Measurements from ENCODE around the gene TBC1D8. TPM values are rescaled to one million over a fixed set of nuclear protein-coding genes. Genes with fewer than 3 reads are reported as not detected.

TBC1D8 gene
- total RNA-seq, 1 experiment from 2014 or later, result 48.1 TPM

DNA sequence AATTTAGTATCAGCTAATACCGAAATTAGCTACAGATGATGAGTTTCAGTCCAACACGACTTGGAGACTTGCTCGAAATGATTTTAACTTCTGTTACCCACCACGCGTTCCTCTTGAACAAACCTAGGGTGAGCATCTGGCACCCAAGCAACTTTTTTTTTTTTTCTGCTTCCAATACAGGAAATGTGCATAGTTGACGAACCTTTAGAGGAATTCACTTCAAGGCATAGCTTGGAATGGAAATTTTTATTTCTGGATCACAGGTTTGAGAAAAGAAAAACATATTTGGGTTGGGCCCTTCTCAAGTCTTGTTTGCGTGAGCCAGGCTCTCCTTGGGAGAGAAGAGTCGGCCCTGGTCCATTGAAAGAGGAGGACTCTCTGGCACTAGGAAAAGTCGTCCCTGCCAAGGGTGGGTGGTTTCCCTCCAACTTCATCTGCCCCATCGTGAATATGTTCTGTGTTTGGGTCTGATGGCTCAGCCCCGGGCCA, 186.5 kb downstream of the TBC1D8 start:
- intact Hi-C loops (cut with micrococcal nuclease), result no loop called here
- DNase-seq (ENCODE audit: unreplicated experiment), result no peak
- Mint-ChIP-seq H3K27ac (ENCODE audit: low read depth, unreplicated experiment) (no peak overlapping the region), H3K27me3 (ENCODE audit: insufficient read depth, unreplicated experiment) (no peaks in the 10 kb centered on the region), H3K36me3 (ENCODE audit: insufficient read depth, unreplicated experiment) (peaks cover 8% of the 10 kb centered on the region), H3K4me1 (ENCODE audit: insufficient read depth, unreplicated experiment) (no peaks in the 10 kb centered on the region), H3K9me3 (ENCODE audit: unreplicated experiment) (no peaks in the 10 kb centered on the region), H3K4me3 (ENCODE audit: unreplicated experiment) (no peak overlapping the region)
- CTCF ChIA-PET, result interaction anchor here (0.6 to 1.3 kb wide), 5 partner anchors 9 to 451 kb away, joined by 3 to 6 read pairs (median 5); no protein-coding TSS in a partner anchor
- TF ChIP-seq CTCF (IDR thresholded peaks at IDR 0.05; ENCODE audit: unreplicated experiment), result no peak
- POLR2A ChIA-PET, result no interaction called here
- BruUV-seq (replicated peaks), result no TSS peak

- H3K9me3 Mint-ChIP-seq (ENCODE audit: unreplicated experiment), result no peaks in the 10 kb centered on the region
- POLR2A ChIA-PET, result no interaction called here
- H3K36me3 Mint-ChIP-seq (ENCODE audit: insufficient read depth, unreplicated experiment), result peaks cover 8% of the 10 kb centered on the region
- no peaks in the 10 kb centered on the region for H3K27me3 Mint-ChIP-seq (ENCODE audit: insufficient read depth, unreplicated experiment)
- no peaks in the 10 kb centered on the region for H3K4me1 Mint-ChIP-seq (ENCODE audit: insufficient read depth, unreplicated experiment)
- no peak for DNase-seq (ENCODE audit: unreplicated experiment)
- BruUV-seq (replicated peaks), result no TSS peak
- intact Hi-C loops (cut with micrococcal nuclease), result no loop called here
- TF ChIP-seq CTCF (IDR thresholded peaks at IDR 0.05; ENCODE audit: unreplicated experiment), result no peak
- no peak overlapping the region for H3K27ac Mint-ChIP-seq (ENCODE audit: low read depth, unreplicated experiment)
- CTCF ChIA-PET, result interaction anchor here (1.2 kb wide), 1 partner anchor 9 kb away, joined by 5 read pairs; no protein-coding TSS in a partner anchor
- H3K4me3 Mint-ChIP-seq (ENCODE audit: unreplicated experiment), result no peak overlapping the region
Observed at GRCh38 chr2:100964222-100964621, 187.0 kb downstream of the TBC1D8 start.

DNA sequence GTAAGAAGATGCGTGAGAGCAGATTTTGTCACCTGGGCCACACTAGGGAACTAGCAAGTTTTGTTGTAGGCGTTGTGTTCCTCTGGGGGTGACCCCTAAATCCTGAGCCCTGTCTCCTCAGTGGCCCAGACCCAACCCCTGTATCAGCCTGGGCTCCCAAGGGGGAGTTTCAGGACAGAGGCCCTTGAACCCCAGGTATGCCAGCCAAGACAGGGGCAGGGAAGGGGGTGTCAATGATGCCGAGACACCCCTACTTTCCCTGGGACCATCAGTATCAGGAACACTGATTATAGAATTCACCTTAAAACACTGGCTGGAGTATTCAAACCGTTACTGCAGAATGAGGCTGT, 188.2 kb downstream of the TBC1D8 start:
- Mint-ChIP-seq H3K27me3 (ENCODE audit: insufficient read depth, unreplicated experiment) (no peaks in the 10 kb centered on the region), H3K36me3 (ENCODE audit: insufficient read depth, unreplicated experiment) (peaks cover 7% of the 10 kb centered on the region), H3K27ac (ENCODE audit: low read depth, unreplicated experiment) (no peak overlapping the region), H3K9me3 (ENCODE audit: unreplicated experiment) (no peaks in the 10 kb centered on the region), H3K4me3 (ENCODE audit: unreplicated experiment) (no peak overlapping the region), H3K4me1 (ENCODE audit: insufficient read depth, unreplicated experiment) (no peaks in the 10 kb centered on the region)
- DNase-seq (ENCODE audit: unreplicated experiment), result no peak
- ChIA-PET CTCF (interaction anchor here (0.7 kb wide), 1 partner anchor 19 kb away, joined by 3 read pairs; no protein-coding TSS in a partner anchor), POLR2A (no interaction called here)
- intact Hi-C loops (cut with micrococcal nuclease), result no loop called here
- no peak for TF ChIP-seq CTCF (IDR thresholded peaks at IDR 0.05; ENCODE audit: unreplicated experiment)
- BruUV-seq (replicated peaks), result no TSS peak

GRCh38 chr2:100962366-100963025, 188.7 kb downstream of the TBC1D8 start:
- Mint-ChIP-seq H3K9me3 (ENCODE audit: unreplicated experiment) (no peaks in the 10 kb centered on the region), H3K4me3 (ENCODE audit: unreplicated experiment) (no peak overlapping the region), H3K4me1 (ENCODE audit: insufficient read depth, unreplicated experiment) (no peaks in the 10 kb centered on the region), H3K27me3 (ENCODE audit: insufficient read depth, unreplicated experiment) (no peaks in the 10 kb centered on the region), H3K36me3 (ENCODE audit: insufficient read depth, unreplicated experiment) (peaks cover 2% of the 10 kb centered on the region), H3K27ac (ENCODE audit: low read depth, unreplicated experiment) (no peak overlapping the region)
- BruUV-seq (replicated peaks), result no TSS peak
- DNase-seq (ENCODE audit: unreplicated experiment), result no peak
- intact Hi-C loops (cut with micrococcal nuclease), result no loop called here
- CTCF ChIA-PET, result no interaction called here
- TF ChIP-seq CTCF (IDR thresholded peaks at IDR 0.05; ENCODE audit: unreplicated experiment), result no peak
- POLR2A ChIA-PET, result no interaction called here
